HL-60/S4 (cell line): ENCODE data around the gene CASZ1.

Experiments used
- in situ Hi-C: fragments of 300-500 bp; cut with MboI; formaldehyde crosslinking; loops from 2 replicates; pipeline ENCODE4 v1.14.3; 2022; ENCODE audit warnings: low sequenced_read_pairs

CASZ1 gene

GRCh38 chr1:10796029-10796944 lies at the start of gene CASZ1:
TSS of gene CASZ1 (minus strand) at chr1:10796646. CDS start at chr1:10693889, 102,757 bp downstream.
- in situ Hi-C loops, result no loop called here

GRCh38 chr1:10843697-10844096 lies 47.3 kb upstream of the CASZ1 start:
- in situ Hi-C loops, result no loop called here

GRCh38 chr1:10841118-10841517 lies 44.7 kb upstream of the CASZ1 start:
- in situ Hi-C loops, result no loop called here

- in situ Hi-C loops, result no loop called here
Observed at GRCh38 chr1:10839188-10839770, 42.8 kb upstream of the CASZ1 start.

GRCh38 chr1:10838541-10838940 lies 42.1 kb upstream of the CASZ1 start:
- in situ Hi-C loops, result no loop called here

GRCh38 chr1:10836726-10837125 lies 40.3 kb upstream of the CASZ1 start:
- in situ Hi-C loops, result no loop called here

- in situ Hi-C loops, result no loop called here
Observed at GRCh38 chr1:10835822-10836421, 39.5 kb upstream of the CASZ1 start.

GRCh38 chr1:10835421-10835820 lies 39.0 kb upstream of the CASZ1 start:
- in situ Hi-C loops, result no loop called here

- in situ Hi-C loops, result no loop called here
Observed at GRCh38 chr1:10834770-10835412, 38.4 kb upstream of the CASZ1 start.

- in situ Hi-C loops, result no loop called here
Observed at GRCh38 chr1:10833630-10834557, 37.4 kb upstream of the CASZ1 start.

GRCh38 chr1:10832703-10833102 lies 36.3 kb upstream of the CASZ1 start:
- in situ Hi-C loops, result no loop called here

- in situ Hi-C loops, result no loop called here
Observed at GRCh38 chr1:10830961-10831668, 34.7 kb upstream of the CASZ1 start.

GRCh38 chr1:10829965-10830515 lies 33.6 kb upstream of the CASZ1 start:
- in situ Hi-C loops, result no loop called here

- in situ Hi-C loops, result no loop called here
Observed at GRCh38 chr1:10829067-10829818, 32.8 kb upstream of the CASZ1 start.

- in situ Hi-C loops, result no loop called here
Observed at GRCh38 chr1:10827377-10828333, 31.2 kb upstream of the CASZ1 start.

- in situ Hi-C loops, result no loop called here
Observed at GRCh38 chr1:10825592-10825991, 29.1 kb upstream of the CASZ1 start.

GRCh38 chr1:10824821-10825540 lies 28.5 kb upstream of the CASZ1 start:
- in situ Hi-C loops, result no loop called here
